Measurements from ENCODE around the gene GAREM2.

The GAREM2 gene

DNA sequence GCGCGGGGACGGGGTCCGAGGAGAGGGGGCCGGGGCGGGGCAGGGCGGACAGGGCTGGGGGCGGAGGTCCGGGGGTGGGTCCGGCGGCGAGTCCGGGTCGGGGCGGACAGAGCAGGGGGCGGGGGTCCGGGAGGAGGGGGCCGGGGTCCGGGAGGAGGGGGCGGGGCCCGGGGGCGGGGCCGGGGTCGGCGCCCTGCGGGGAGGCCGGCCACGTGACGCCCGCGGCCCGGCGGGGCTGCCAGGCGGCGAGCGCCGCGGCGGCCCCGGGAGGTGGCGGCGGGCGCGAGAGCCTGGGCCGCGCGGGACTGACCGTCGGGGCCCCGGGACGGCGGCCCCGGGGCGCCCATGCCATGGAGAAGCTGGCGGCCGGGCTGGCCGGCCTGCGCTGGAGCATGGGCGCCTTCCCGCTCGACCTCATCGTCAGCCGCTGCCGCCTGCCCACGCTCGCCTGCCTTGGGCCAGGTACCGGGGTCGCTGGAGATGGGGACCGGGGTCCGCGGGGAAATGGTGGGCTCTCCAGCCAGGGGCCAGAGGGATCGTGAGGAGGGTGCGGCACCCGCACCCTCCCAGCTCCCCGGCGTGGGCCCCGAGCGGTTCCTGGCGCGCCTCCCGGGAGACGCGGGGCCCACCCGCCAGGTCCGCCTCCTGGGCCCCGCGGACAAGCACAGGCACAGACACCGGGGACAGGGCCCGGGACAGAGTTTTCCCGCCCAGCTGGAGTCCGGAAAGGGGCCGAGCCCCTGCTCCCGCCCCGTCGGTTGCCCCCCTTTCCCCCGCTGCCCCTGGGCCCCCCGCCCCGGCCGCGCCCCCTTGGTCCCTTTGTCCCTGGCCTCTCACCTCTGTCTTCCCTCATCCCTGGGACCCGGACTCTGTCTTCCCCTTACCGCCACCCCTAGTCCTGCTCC is at the start of gene GAREM2:
TSS of gene GAREM2 (plus strand) at position 218 of the 905 bp plus-strand sequence. CDS start at position 351, 133 bp downstream.
- H3K36me3 ChIP-seq (ENCODE audit: control insufficient read depth in 2 of 2, insufficient read depth in 2 of 2, low read length in 2 of 2), result no peaks in the 10 kb centered on the region
- H3K4me1 ChIP-seq (ENCODE audit: control insufficient read depth, insufficient read depth, low read length), result peaks cover 8% of the 10 kb centered on the region
- no peak within 1 kb of the TSS for H3K27ac ChIP-seq (ENCODE audit: low read length)
- peak within 1 kb of the TSS in 1 of 2 donors; percentile 59 for H3K4me3 ChIP-seq (ENCODE audit: low read length in 2 of 2)
- H3K9me3 ChIP-seq (ENCODE audit: control insufficient read depth in 2 of 2, low read length in 2 of 2), result no peaks in the 10 kb centered on the region
- no peak within 1 kb of the TSS for H3K9ac ChIP-seq (ENCODE audit: low read length in 2 of 2)
- H3K27me3 ChIP-seq (ENCODE audit: control insufficient read depth in 1 of 2, insufficient read depth in 2 of 2, low read length in 2 of 2), result peaks cover 24 to 27% of the 10 kb centered on the region in 2 donors

- no peak overlapping the region for H3K27ac ChIP-seq (ENCODE audit: low read length)
- H3K4me1 ChIP-seq (ENCODE audit: control insufficient read depth, insufficient read depth, low read length), result no peaks in the 10 kb centered on the region
- H3K9me3 ChIP-seq (ENCODE audit: control insufficient read depth in 2 of 2, low read length in 2 of 2), result no peaks in the 10 kb centered on the region
Measured at GRCh38 chr2:26123426-26123825, 49.5 kb upstream of the GAREM2 start.

DNA sequence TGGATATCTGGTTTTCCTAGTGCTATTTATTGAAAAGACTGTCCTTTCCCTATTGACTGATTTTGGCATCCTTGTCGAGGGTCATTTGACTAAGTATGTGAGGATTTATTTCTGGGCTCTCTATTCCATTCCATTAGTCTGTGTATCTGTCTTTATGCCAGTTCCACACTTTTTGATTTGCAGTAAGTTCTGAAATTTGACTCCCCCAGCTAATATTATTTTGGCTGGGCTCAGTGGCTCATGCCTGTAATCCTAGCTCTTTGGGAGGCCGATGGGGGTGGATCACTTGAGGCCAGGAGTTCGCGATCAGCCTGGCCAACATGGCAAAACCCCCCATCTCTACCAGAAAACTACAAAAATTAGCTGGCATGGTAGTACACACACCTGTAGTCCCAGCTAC is 46.8 kb upstream of the GAREM2 start:
- H3K9me3 ChIP-seq (ENCODE audit: control insufficient read depth in 2 of 2, low read length in 2 of 2), result no peaks in the 10 kb centered on the region
- H3K27me3 ChIP-seq (ENCODE audit: control insufficient read depth in 1 of 2, insufficient read depth in 2 of 2, low read length in 2 of 2), result no peaks in the 10 kb centered on the region
- no peak overlapping the region for H3K9ac ChIP-seq (ENCODE audit: low read length in 2 of 2)
- H3K27ac ChIP-seq (ENCODE audit: low read length), result no peak overlapping the region
- H3K4me3 ChIP-seq (ENCODE audit: low read length in 2 of 2), result no peak overlapping the region
- no peaks in the 10 kb centered on the region for H3K4me1 ChIP-seq (ENCODE audit: control insufficient read depth, insufficient read depth, low read length)
- H3K36me3 ChIP-seq (ENCODE audit: control insufficient read depth in 2 of 2, insufficient read depth in 2 of 2, low read length in 2 of 2), result peaks cover 0 to 12% of the 10 kb centered on the region in 2 donors

More at GRCh38 chr2:26123426-26123825, 49.5 kb upstream of the GAREM2 start:
- H3K4me3 ChIP-seq (ENCODE audit: low read length in 2 of 2), result no peak overlapping the region
- no peaks in the 10 kb centered on the region for H3K27me3 ChIP-seq (ENCODE audit: control insufficient read depth in 1 of 2, insufficient read depth in 2 of 2, low read length in 2 of 2)
- H3K36me3 ChIP-seq (ENCODE audit: control insufficient read depth in 2 of 2, insufficient read depth in 2 of 2, low read length in 2 of 2), result peaks cover 0 to 8% of the 10 kb centered on the region in 2 donors
- no peak overlapping the region for H3K9ac ChIP-seq (ENCODE audit: low read length in 2 of 2)

DNA sequence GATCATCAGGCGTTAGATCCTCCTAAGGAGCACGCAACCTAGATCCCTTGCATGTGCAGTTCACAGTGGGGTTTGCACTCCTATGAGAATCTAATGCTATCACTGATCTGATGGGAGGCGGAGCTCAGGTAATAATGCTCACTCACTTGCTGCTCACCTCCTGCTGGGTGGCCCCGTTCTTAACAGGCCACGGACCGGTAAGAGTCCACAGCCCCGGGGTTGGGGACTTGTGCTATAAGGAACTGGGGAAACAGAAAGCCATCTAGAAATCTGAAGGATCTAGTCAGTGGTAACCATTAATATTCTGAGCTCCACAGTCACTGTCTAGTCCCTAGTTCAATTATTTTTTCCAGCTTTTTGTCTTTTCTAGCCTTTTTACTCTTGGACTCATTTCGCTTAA is 44.7 kb upstream of the GAREM2 start:
- Histone ChIP-seq H3K27ac (ENCODE audit: low read length) (no peak overlapping the region), H3K27me3 (ENCODE audit: control insufficient read depth in 1 of 2, insufficient read depth in 2 of 2, low read length in 2 of 2) (no peaks in the 10 kb centered on the region), H3K9me3 (ENCODE audit: control insufficient read depth in 2 of 2, low read length in 2 of 2) (no peaks in the 10 kb centered on the region), H3K36me3 (ENCODE audit: control insufficient read depth in 2 of 2, insufficient read depth in 2 of 2, low read length in 2 of 2) (peaks cover 0 to 12% of the 10 kb centered on the region in 2 donors), H3K9ac (ENCODE audit: low read length in 2 of 2) (no peak overlapping the region), H3K4me1 (ENCODE audit: control insufficient read depth, insufficient read depth, low read length) (no peaks in the 10 kb centered on the region), H3K4me3 (ENCODE audit: low read length in 2 of 2) (no peak overlapping the region)

DNA sequence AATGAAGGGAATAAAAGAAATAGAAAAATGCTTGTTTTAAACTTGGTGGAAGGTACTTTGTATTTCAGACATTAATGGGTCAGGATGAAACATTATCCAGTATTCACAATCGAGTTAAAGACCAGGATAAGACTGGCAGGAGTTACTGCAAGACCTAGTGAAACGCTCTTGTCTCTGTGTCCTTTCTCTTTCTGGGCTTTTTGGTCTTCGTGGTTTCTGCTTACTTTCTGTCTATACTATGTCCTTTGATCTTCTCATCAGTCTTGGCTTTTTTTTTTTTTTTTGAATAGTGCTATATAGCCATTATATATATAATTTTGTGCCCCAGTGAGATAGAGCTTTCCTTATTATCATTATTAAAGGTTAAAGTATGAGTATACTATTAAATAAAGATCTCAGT is 42.1 kb upstream of the GAREM2 start:
- H3K9ac ChIP-seq (ENCODE audit: low read length in 2 of 2), result no peak overlapping the region
- H3K27me3 ChIP-seq (ENCODE audit: control insufficient read depth in 1 of 2, insufficient read depth in 2 of 2, low read length in 2 of 2), result no peaks in the 10 kb centered on the region
- H3K36me3 ChIP-seq (ENCODE audit: control insufficient read depth in 2 of 2, insufficient read depth in 2 of 2, low read length in 2 of 2), result peaks cover 0 to 17% of the 10 kb centered on the region in 2 donors
- no peak overlapping the region for H3K4me3 ChIP-seq (ENCODE audit: low read length in 2 of 2)
- H3K9me3 ChIP-seq (ENCODE audit: control insufficient read depth in 2 of 2, low read length in 2 of 2), result no peaks in the 10 kb centered on the region
- no peak overlapping the region for H3K27ac ChIP-seq (ENCODE audit: low read length)
- H3K4me1 ChIP-seq (ENCODE audit: control insufficient read depth, insufficient read depth, low read length), result no peaks in the 10 kb centered on the region

DNA sequence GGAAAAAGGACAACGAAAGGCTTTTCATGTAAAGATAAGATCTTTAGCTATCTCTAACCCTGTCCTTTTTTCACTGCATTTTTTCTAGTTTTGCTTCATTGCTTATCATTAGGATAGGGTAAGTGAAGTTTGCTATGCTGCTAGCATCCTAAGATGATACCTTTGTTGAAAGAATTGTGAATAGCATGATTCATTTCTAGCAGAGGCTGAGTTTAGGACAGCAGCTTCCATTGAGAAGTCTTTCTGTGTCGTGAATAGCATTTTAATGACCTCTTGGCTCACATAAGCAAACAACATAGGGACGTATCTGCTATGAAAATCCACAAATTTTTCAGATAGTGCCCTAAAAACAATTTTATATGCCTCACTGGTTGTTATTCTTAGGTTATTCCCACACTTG is 36.4 kb upstream of the GAREM2 start:
- no peaks in the 10 kb centered on the region for H3K27me3 ChIP-seq (ENCODE audit: control insufficient read depth in 1 of 2, insufficient read depth in 2 of 2, low read length in 2 of 2)
- peaks cover 3 to 4% of the 10 kb centered on the region in 2 donors for H3K36me3 ChIP-seq (ENCODE audit: control insufficient read depth in 2 of 2, insufficient read depth in 2 of 2, low read length in 2 of 2)
- H3K4me1 ChIP-seq (ENCODE audit: control insufficient read depth, insufficient read depth, low read length), result no peaks in the 10 kb centered on the region
- H3K9me3 ChIP-seq (ENCODE audit: control insufficient read depth in 2 of 2, low read length in 2 of 2), result no peaks in the 10 kb centered on the region
- no peak overlapping the region for H3K9ac ChIP-seq (ENCODE audit: low read length in 2 of 2)
- H3K27ac ChIP-seq (ENCODE audit: low read length), result no peak overlapping the region
- no peak overlapping the region for H3K4me3 ChIP-seq (ENCODE audit: low read length in 2 of 2)

DNA sequence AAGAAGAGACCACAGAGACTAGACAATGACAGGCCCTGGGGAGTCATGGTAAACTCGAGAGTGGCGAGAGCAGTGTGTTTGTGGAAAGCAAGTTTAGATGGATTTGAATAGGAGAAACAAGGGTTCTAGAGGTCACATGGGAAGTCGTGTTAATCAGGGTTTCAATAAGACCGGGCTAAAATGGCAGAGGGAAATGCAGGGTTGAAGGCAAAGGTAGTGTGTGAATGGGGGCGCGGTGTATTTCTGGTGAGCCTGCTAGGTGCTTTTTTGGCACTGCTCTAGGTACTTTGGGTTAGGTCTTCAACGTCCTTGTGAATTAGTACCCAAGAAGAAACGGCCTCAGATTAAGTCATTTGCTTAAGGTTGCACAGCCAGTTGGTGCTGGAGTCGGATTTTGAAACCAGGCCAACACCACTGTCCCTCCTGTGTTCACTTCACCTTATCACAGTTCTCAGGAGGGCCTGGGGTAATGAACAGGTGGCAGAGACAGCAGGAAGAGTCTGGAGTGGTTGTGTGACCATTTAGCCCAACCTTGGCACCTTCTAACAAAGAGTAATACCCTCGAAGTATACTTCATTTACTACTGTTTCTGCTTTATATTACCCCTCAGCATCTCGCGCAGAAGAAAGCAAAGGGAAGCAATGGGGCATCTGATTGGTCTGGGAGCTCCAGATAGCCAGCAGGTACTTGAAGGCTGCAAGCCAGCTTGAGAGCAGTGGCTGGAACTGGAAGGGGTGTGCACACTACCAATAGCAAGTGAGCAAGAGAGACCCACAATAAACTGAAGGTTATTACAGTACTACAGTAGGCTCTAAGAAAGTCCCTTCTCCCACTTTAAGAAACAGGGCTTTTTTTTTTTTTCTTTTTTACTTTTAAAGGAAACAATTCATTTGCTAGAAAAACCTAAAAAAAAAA is 33.4 kb upstream of the GAREM2 start:
- H3K4me1 ChIP-seq (ENCODE audit: control insufficient read depth, insufficient read depth, low read length), result no peaks in the 10 kb centered on the region
- H3K4me3 ChIP-seq (ENCODE audit: low read length in 2 of 2), result no peak overlapping the region
- no peak overlapping the region for H3K27ac ChIP-seq (ENCODE audit: low read length)
- no peak overlapping the region for H3K9ac ChIP-seq (ENCODE audit: low read length in 2 of 2)
- H3K9me3 ChIP-seq (ENCODE audit: control insufficient read depth in 2 of 2, low read length in 2 of 2), result no peaks in the 10 kb centered on the region
- H3K36me3 ChIP-seq (ENCODE audit: control insufficient read depth in 2 of 2, insufficient read depth in 2 of 2, low read length in 2 of 2), result peaks cover 3 to 4% of the 10 kb centered on the region in 2 donors
- H3K27me3 ChIP-seq (ENCODE audit: control insufficient read depth in 1 of 2, insufficient read depth in 2 of 2, low read length in 2 of 2), result no peaks in the 10 kb centered on the region

- no peaks in the 10 kb centered on the region for H3K4me1 ChIP-seq (ENCODE audit: control insufficient read depth, insufficient read depth, low read length)
- H3K27ac ChIP-seq (ENCODE audit: low read length), result no peak overlapping the region
- no peaks in the 10 kb centered on the region for H3K27me3 ChIP-seq (ENCODE audit: control insufficient read depth in 1 of 2, insufficient read depth in 2 of 2, low read length in 2 of 2)
- H3K9me3 ChIP-seq (ENCODE audit: control insufficient read depth in 2 of 2, low read length in 2 of 2), result no peaks in the 10 kb centered on the region
- no peak overlapping the region for H3K9ac ChIP-seq (ENCODE audit: low read length in 2 of 2)
- H3K36me3 ChIP-seq (ENCODE audit: control insufficient read depth in 2 of 2, insufficient read depth in 2 of 2, low read length in 2 of 2), result peaks cover 0 to 3% of the 10 kb centered on the region in 2 donors
- no peak overlapping the region for H3K4me3 ChIP-seq (ENCODE audit: low read length in 2 of 2)
Measured at GRCh38 chr2:26141145-26141769, 31.6 kb upstream of the GAREM2 start.

- no peaks in the 10 kb centered on the region for H3K36me3 ChIP-seq (ENCODE audit: control insufficient read depth in 2 of 2, insufficient read depth in 2 of 2, low read length in 2 of 2)
- H3K9ac ChIP-seq (ENCODE audit: low read length in 2 of 2), result no peak overlapping the region
- no peak overlapping the region for H3K27ac ChIP-seq (ENCODE audit: low read length)
- H3K4me1 ChIP-seq (ENCODE audit: control insufficient read depth, insufficient read depth, low read length), result no peaks in the 10 kb centered on the region
- no peaks in the 10 kb centered on the region for H3K9me3 ChIP-seq (ENCODE audit: control insufficient read depth in 2 of 2, low read length in 2 of 2)
- H3K27me3 ChIP-seq (ENCODE audit: control insufficient read depth in 1 of 2, insufficient read depth in 2 of 2, low read length in 2 of 2), result peaks cover 0 to 2% of the 10 kb centered on the region in 2 donors
- no peak overlapping the region for H3K4me3 ChIP-seq (ENCODE audit: low read length in 2 of 2)
Measured at GRCh38 chr2:26144031-26144430, 28.9 kb upstream of the GAREM2 start.

GRCh38 chr2:26144953-26145680 is 27.8 kb upstream of the GAREM2 start:
- H3K9me3 ChIP-seq (ENCODE audit: control insufficient read depth in 2 of 2, low read length in 2 of 2), result no peaks in the 10 kb centered on the region
- H3K27me3 ChIP-seq (ENCODE audit: control insufficient read depth in 1 of 2, insufficient read depth in 2 of 2, low read length in 2 of 2), result peaks cover 0 to 7% of the 10 kb centered on the region in 2 donors
- no peaks in the 10 kb centered on the region for H3K4me1 ChIP-seq (ENCODE audit: control insufficient read depth, insufficient read depth, low read length)
- H3K9ac ChIP-seq (ENCODE audit: low read length in 2 of 2), result no peak overlapping the region
- no peak overlapping the region for H3K4me3 ChIP-seq (ENCODE audit: low read length in 2 of 2)
- H3K36me3 ChIP-seq (ENCODE audit: control insufficient read depth in 2 of 2, insufficient read depth in 2 of 2, low read length in 2 of 2), result no peaks in the 10 kb centered on the region
- no peak overlapping the region for H3K27ac ChIP-seq (ENCODE audit: low read length)
